ENCODE measurements around the gene GAL3ST2.
"Not testable (repeated sequence)": the region's sequence is repeated elsewhere in the genome, so short reads cannot be mapped to it uniquely, and the experiment has no call there.

GAL3ST2 gene

GRCh38 chr2:241739651-241740050 is 37.0 kb upstream of the GAL3ST2 start:
- DNase-seq (ENCODE audit: low spot score): no peak
- in situ Hi-C loops (cut with MboI; ENCODE audit: low sequenced_read_pairs, unreplicated experiment): loop anchor here (10.0 kb wide), 1 partner anchor 135 kb away; no protein-coding TSS in a partner anchor
- no peak for TF ChIP-seq CTCF (IDR thresholded peaks at IDR 0.05; ENCODE audit: borderline replicate concordance, control extremely low read depth, extremely low read depth, insufficient read depth, missing control alignments)

DNA sequence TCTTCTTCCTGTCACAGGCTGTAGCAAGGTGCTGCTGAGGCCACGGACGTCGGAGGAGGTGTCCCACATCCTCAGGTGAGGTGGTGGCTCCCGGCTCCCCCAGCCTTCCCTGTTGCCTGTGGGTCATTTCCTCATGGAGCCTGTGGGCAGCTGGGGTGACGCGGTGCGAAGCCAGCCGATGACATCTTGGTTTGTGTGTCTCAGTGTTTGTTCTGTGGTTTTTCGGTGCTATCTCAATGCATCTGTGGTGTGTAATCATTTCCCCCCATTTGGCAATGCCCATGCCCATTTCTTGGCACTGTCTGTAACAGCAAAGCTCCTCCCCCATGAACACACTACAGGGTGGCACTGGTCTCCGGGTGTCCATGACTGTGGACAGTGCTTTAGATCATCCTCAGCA is 35.6 kb upstream of the GAL3ST2 start:
- no peak for DNase-seq (ENCODE audit: low spot score)
- TF ChIP-seq CTCF (IDR thresholded peaks at IDR 0.05; ENCODE audit: borderline replicate concordance, control extremely low read depth, extremely low read depth, insufficient read depth, missing control alignments): no peak
- in situ Hi-C loops (cut with MboI; ENCODE audit: low sequenced_read_pairs, unreplicated experiment): no loop called here

DNA sequence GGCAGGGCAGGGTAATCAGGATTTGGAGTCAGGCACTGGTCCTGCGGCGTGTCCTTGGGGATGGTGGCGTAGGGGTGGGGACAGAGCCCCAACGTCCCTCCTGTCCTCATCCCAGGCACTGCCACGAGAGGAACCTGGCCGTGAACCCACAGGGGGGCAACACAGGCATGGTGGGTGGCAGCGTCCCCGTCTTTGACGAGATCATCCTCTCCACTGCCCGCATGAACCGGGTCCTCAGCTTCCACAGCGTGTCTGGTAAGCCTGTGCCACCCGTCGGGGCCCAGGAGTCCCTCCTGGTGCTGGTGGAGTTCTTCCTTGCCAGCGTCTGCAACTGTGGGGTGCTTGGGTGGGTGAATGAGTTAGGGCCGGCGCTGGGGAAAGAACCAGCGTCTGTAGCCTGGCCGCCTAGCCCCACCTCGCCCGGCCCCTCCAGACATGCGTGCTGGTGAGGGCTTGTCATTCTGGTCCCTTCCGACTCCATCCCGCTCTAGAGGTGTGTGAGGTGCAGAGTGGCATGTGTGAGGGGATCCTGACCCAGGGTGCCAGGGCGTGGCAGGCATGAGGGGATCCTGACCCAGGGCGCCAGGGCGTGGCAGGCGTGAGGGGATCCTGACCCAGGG is 34.2 kb upstream of the GAL3ST2 start:
- TF ChIP-seq CTCF (IDR thresholded peaks at IDR 0.05; ENCODE audit: borderline replicate concordance, control extremely low read depth, extremely low read depth, insufficient read depth, missing control alignments): no peak
- in situ Hi-C loops (cut with MboI; ENCODE audit: low sequenced_read_pairs, unreplicated experiment): no loop called here
- no peak for DNase-seq (ENCODE audit: low spot score)

GRCh38 chr2:241743008-241743407 is 33.6 kb upstream of the GAL3ST2 start:
- in situ Hi-C loops (cut with MboI; ENCODE audit: low sequenced_read_pairs, unreplicated experiment); DNase-seq (ENCODE audit: low spot score): not testable (repeated sequence)

DNA sequence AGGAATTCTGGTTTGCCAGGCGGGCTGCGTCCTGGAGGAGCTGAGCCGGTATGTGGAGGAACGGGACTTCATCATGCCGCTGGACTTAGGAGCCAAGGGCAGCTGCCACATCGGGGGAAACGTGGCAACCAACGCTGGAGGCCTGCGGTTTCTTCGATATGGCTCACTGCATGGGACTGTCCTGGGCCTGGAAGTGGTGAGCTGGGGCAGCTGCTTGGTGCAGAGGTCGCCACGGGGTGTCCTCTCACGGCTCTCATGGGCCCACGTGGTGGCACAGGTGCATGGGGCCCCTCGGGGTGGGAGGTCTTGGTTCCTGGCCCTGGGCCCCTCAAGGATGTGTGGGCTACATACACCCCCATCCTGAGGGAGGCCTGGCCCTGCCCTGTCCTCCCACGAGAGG is 33.0 kb upstream of the GAL3ST2 start:
- in situ Hi-C loops (cut with MboI; ENCODE audit: low sequenced_read_pairs, unreplicated experiment): no loop called here
- no peak for DNase-seq (ENCODE audit: low spot score)
- no peak for TF ChIP-seq CTCF (IDR thresholded peaks at IDR 0.05; ENCODE audit: borderline replicate concordance, control extremely low read depth, extremely low read depth, insufficient read depth, missing control alignments)

DNA sequence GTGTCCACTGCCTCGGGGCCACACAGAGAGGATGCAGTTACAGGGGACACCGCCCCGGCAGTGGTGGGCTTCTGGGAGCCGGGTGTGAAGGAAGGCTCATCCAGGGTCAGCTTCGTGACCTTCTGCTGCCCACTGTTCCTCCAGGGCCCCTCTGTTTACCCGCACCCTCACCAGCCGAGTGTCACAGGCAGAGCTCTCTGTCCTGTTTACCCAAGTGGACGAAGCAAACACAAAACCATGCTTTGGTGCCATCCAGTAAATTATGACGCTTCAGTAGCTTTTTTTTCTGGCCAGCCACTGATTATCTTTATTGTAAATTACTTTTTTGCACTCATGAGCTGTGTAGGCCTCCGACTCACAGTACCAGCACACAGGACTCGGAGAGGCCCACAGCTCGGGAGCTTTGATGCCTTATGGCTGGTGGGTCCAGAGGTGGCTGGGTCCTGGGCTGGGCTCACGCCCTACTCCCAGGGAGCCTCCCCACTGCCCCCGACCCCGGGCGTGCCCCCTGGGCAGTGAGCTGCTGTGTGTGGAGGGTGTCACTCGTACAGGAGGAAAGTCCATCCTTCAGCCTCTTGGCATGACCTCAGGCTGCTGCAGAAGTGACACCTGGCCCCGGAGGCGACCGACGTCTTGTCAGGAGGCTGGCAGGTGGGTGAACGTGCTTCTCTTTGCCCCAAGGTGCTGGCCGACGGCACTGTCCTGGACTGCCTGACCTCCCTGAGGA is 32.4 kb upstream of the GAL3ST2 start:
- in situ Hi-C loops (cut with MboI; ENCODE audit: low sequenced_read_pairs, unreplicated experiment): no loop called here
- TF ChIP-seq CTCF (IDR thresholded peaks at IDR 0.05; ENCODE audit: borderline replicate concordance, control extremely low read depth, extremely low read depth, insufficient read depth, missing control alignments): no peak

GRCh38 chr2:241745276-241745675 is 31.3 kb upstream of the GAL3ST2 start:
- DNase-seq (ENCODE audit: low spot score): no peak
- in situ Hi-C loops (cut with MboI; ENCODE audit: low sequenced_read_pairs, unreplicated experiment): no loop called here
- TF ChIP-seq CTCF (IDR thresholded peaks at IDR 0.05; ENCODE audit: borderline replicate concordance, control extremely low read depth, extremely low read depth, insufficient read depth, missing control alignments): no peak

More for the DNA sequence above, 32.4 kb upstream of the GAL3ST2 start:
- no peak for DNase-seq (ENCODE audit: low spot score)
